ENCODE measurements around the gene OGDHL.

Gene OGDHL

GRCh38 chr10:49750546-49750945, 11.6 kb downstream of the OGDHL start:
- no peak overlapping the region for H3K4me3 ChIP-seq (ENCODE audit: low read depth, low read length)
- no peak for DNase-seq (ENCODE audit: low read depth)
- TF ChIP-seq CTCF (conservative IDR thresholded peaks at IDR 0.05; ENCODE audit: low read depth, low read length): no peak

GRCh38 chr10:49749556-49750491, 12.3 kb downstream of the OGDHL start:
- no peak for TF ChIP-seq CTCF (conservative IDR thresholded peaks at IDR 0.05; ENCODE audit: low read depth, low read length)
- no peak overlapping the region for H3K4me3 ChIP-seq (ENCODE audit: low read depth, low read length)
- no peak for DNase-seq (ENCODE audit: low read depth)

GRCh38 chr10:49749144-49749543, 13.0 kb downstream of the OGDHL start:
- no peak for DNase-seq (ENCODE audit: low read depth)
- TF ChIP-seq CTCF (conservative IDR thresholded peaks at IDR 0.05; ENCODE audit: low read depth, low read length): no peak
- no peak overlapping the region for H3K4me3 ChIP-seq (ENCODE audit: low read depth, low read length)

GRCh38 chr10:49748006-49748405, 14.1 kb downstream of the OGDHL start:
- no peak overlapping the region for H3K4me3 ChIP-seq (ENCODE audit: low read depth, low read length)
- TF ChIP-seq CTCF (conservative IDR thresholded peaks at IDR 0.05; ENCODE audit: low read depth, low read length): no peak
- DNase-seq (ENCODE audit: low read depth): no peak

GRCh38 chr10:49747303-49747646, 14.8 kb downstream of the OGDHL start:
- TF ChIP-seq CTCF (conservative IDR thresholded peaks at IDR 0.05; ENCODE audit: low read depth, low read length): no peak

GRCh38 chr10:49746626-49747302, 15.4 kb downstream of the OGDHL start:
- DNase-seq (ENCODE audit: low read depth): no peak
- H3K4me3 ChIP-seq (ENCODE audit: low read depth, low read length): no peak overlapping the region
- no peak for TF ChIP-seq CTCF (conservative IDR thresholded peaks at IDR 0.05; ENCODE audit: low read depth, low read length)

More at GRCh38 chr10:49747303-49747646, 14.8 kb downstream of the OGDHL start:
- H3K4me3 ChIP-seq (ENCODE audit: low read depth, low read length): no peak overlapping the region
- DNase-seq (ENCODE audit: low read depth): no peak
